Heart left ventricle (tissue), 13 donors: ENCODE measurements around the gene BTNL8.

Experiments
- CTCF ChIP-seq, 12 donors: fragments of 200-600 bp; sonication (generic) in 4 of 12; IDR thresholded peaks; one replicate each; pipeline versions ENCODE4 v1.5.0 to v1.8.0; 2018 to 2022; ENCODE audit warnings: antibody characterized with exemption in 12 of 12, mild to moderate bottlenecking in 5 of 12
- POLR2A ChIP-seq, 2 donors: fragments of 450-650 bp; IDR thresholded peaks; one replicate each; pipeline ENCODE4 v1.6.1; 2017; ENCODE audit warnings: antibody characterized with exemption in 2 of 2, mild to moderate bottlenecking in 2 of 2, moderate library complexity in 2 of 2
- donor health status: ischemic (EF 13 %, LVEDD 7.1; RV severe dilation, severe dysfunction).
- donor health status: DM: no; HTN: yes; CAD: no.
- donor health status: DM: no; HTN: no; CAD: no.
- donor health status: ischemic (EF 25% LVEDD 6.9; RV normal size, moderate dysfunction).
- donor health status: ischemic (EF 25% LVEDD 5.7; RV mildly dilated, moderate dysfunction).
- donor health status: ischemic (EF 35%, LVEDD 5.7; RV mildly dilated, moderate dysfunction).
- donor health status: nonischemic (EF 11% LVEDD 7.7; RV severe dilation, severe dysfunction).
- donor health status: DM: yes; HTN: yes; CAD: no.
- donor health status: PGD.
- donor health status: ischemic (EF 29% LVEDD 5.4; RV normal size, mild dysfunction).
- donor health status: nonischemic (EF 23%, LVEDD 6.1; RV moderate dilation, normal function).

DNA sequence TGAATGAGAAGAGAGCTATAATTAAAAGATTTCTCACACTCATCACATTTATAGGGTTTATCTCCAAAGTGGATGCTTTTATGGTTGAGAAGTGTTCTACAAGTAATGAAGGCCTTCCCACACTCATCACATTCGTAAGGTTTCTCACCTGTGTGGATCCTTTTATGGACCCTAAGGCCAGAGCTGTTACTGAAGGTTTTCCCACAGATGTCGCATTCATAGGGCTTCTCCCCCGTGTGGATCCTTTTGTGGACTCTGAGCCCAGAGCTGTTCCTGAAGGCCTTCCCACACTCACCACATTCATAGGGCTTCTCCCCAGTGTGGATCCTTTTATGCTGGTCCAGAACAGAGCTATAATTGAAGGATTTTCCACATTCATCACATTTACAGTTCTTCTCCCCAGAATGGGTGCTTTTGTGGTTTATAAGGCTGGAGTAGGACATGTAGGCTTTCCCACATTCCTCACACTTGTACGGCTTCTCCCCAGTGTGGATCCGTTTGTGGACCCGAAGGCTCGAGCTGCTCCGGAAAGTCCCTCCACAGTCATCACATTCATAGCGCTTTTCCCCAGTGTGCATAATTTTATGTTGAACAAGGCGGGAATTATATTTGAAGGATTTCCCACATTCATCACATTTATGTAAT, 48.4 kb upstream of the BTNL8 start:
- no peak for TF ChIP-seq CTCF (IDR thresholded peaks at IDR 0.05)
- TF ChIP-seq POLR2A (IDR thresholded peaks at IDR 0.05) = no peak
